ENCODE results near the gene SH3D19. TPM values are rescaled to one million over a fixed set of nuclear protein-coding genes. Genes with fewer than 3 reads are reported as not detected.

Gene SH3D19
- polyA plus RNA-seq, 3 donors: not detected

GRCh38 chr4:151314010-151314355 lies 11.4 kb downstream of the SH3D19 start:
- Histone ChIP-seq H3K9ac (ENCODE audit: insufficient read depth, low read length, poor library complexity, severe bottlenecking) (no peak overlapping the region), H3K79me2 (ENCODE audit: insufficient read depth, low read length) (no peaks in the 10 kb centered on the region), H3K4me3 (replicated peaks in 1 of 3; ENCODE audit: low read depth in 2 of 3, low read length in 3 of 3) (no peak overlapping the region), H3K27ac (ENCODE audit: low read depth in 1 of 2, low read length in 2 of 2) (no peak overlapping the region), H2AFZ (ENCODE audit: insufficient read depth, low read depth, low read length, poor library complexity, severe bottlenecking) (no peak overlapping the region), H3K9me3 (replicated peaks in 1 of 2; ENCODE audit: control insufficient read depth in 1 of 2, insufficient read depth in 1 of 2, low read length in 2 of 2) (no peaks in the 10 kb centered on the region), H3K36me3 (replicated peaks in 1 of 2; ENCODE audit: control insufficient read depth in 1 of 2, insufficient read depth in 2 of 2, low read length in 2 of 2) (no peaks in the 10 kb centered on the region), H3K27me3 (ENCODE audit: control insufficient read depth in 2 of 2, insufficient read depth in 2 of 2, low read length in 2 of 2) (no peaks in the 10 kb centered on the region), H4K20me1 (ENCODE audit: insufficient read depth, low read length) (no peaks in the 10 kb centered on the region), H3K4me1 (ENCODE audit: control insufficient read depth in 1 of 2, insufficient read depth in 2 of 2, low read length in 2 of 2) (no peaks in the 10 kb centered on the region), H3K4me2 (replicated peaks; ENCODE audit: extremely low read depth, low read length, poor library complexity, severe bottlenecking) (no peak overlapping the region)
- H3K36me3 Mint-ChIP-seq: no peaks in the 10 kb centered on the region
- DNase-seq: no peak
- H3K4me3 Mint-ChIP-seq: no peak overlapping the region
- 100% methylated on average over 1 of the region's 1 CpG for WGBS (ENCODE audit: insufficient coverage)
- intact Hi-C loops (cut with micrococcal nuclease): no loop called here
- H3K27me3 Mint-ChIP-seq (ENCODE audit: low read depth in 3 of 3): peaks cover 3 to 5% (median 4%) of the 10 kb centered on the region in 3 donors
- no peaks in the 10 kb centered on the region for H3K4me1 Mint-ChIP-seq
- peaks cover 0 to 2% (median under 1%) of the 10 kb centered on the region in 7 donors for H3K9me3 Mint-ChIP-seq
- TF ChIP-seq CTCF (IDR thresholded peaks at IDR 0.05): no peak
- H3K27ac Mint-ChIP-seq: no peak overlapping the region

GRCh38 chr4:151313306-151314009 lies 11.9 kb downstream of the SH3D19 start:
- no peak for DNase-seq
- Histone ChIP-seq H3K4me1 (ENCODE audit: control insufficient read depth in 1 of 2, insufficient read depth in 2 of 2, low read length in 2 of 2) (no peaks in the 10 kb centered on the region), H4K20me1 (ENCODE audit: insufficient read depth, low read length) (no peaks in the 10 kb centered on the region), H2AFZ (ENCODE audit: insufficient read depth, low read depth, low read length, poor library complexity, severe bottlenecking) (no peak overlapping the region), H3K36me3 (replicated peaks in 1 of 2; ENCODE audit: control insufficient read depth in 1 of 2, insufficient read depth in 2 of 2, low read length in 2 of 2) (no peaks in the 10 kb centered on the region), H3K79me2 (ENCODE audit: insufficient read depth, low read length) (no peaks in the 10 kb centered on the region), H3K9me3 (replicated peaks in 1 of 2; ENCODE audit: control insufficient read depth in 1 of 2, insufficient read depth in 1 of 2, low read length in 2 of 2) (peaks cover 0 to 3% of the 10 kb centered on the region in 2 donors), H3K27me3 (ENCODE audit: control insufficient read depth in 2 of 2, insufficient read depth in 2 of 2, low read length in 2 of 2) (no peaks in the 10 kb centered on the region), H3K4me2 (replicated peaks; ENCODE audit: extremely low read depth, low read length, poor library complexity, severe bottlenecking) (no peak overlapping the region), H3K27ac (ENCODE audit: low read depth in 1 of 2, low read length in 2 of 2) (no peak overlapping the region), H3K9ac (ENCODE audit: insufficient read depth, low read length, poor library complexity, severe bottlenecking) (no peak overlapping the region), H3K4me3 (replicated peaks in 1 of 3; ENCODE audit: low read depth in 2 of 3, low read length in 3 of 3) (no peak overlapping the region)
- Mint-ChIP-seq H3K9me3 (peaks cover 0 to 4% (median 2%) of the 10 kb centered on the region in 7 donors), H3K36me3 (no peaks in the 10 kb centered on the region), H3K27me3 (ENCODE audit: low read depth in 3 of 3) (peaks cover 3 to 5% (median 5%) of the 10 kb centered on the region in 3 donors), H3K4me3 (no peak overlapping the region), H3K27ac (no peak overlapping the region), H3K4me1 (no peaks in the 10 kb centered on the region)
- 94% methylated on average over 4 of the region's 6 CpGs for WGBS (ENCODE audit: insufficient coverage)
- intact Hi-C loops (cut with micrococcal nuclease): no loop called here
- no peak for TF ChIP-seq CTCF (IDR thresholded peaks at IDR 0.05)

Data from CD14-positive monocyte (primary cell).